GM12878 (cell line): ENCODE data around the gene AGRP. TPM values are rescaled to one million over a fixed set of nuclear protein-coding genes. Genes with fewer than 3 reads are reported as not detected.

Source experiments
- HSF1 ChIP-seq: fragments of 150-350 bp; IDR thresholded peaks from 2 replicates; pipeline ENCODE4 v1.6.1; 2014; ENCODE audit warnings: mild to moderate bottlenecking, low read depth, low read length
- SKIL ChIP-seq: fragments of 450-650 bp; IDR thresholded peaks from 2 replicates; pipeline ENCODE4 v1.6.1; 2017; ENCODE audit warnings: mild to moderate bottlenecking, low read depth, inconsistent platforms; ENCODE audit not compliant: poor library complexity, severe bottlenecking
- TCF7 ChIP-seq: IDR thresholded peaks from 2 replicates; pipeline ENCODE4 v1.6.1; 2014; ENCODE audit warnings: antibody characterized with exemption, borderline replicate concordance
- USF1 ChIP-seq: IDR thresholded peaks from 2 replicates; pipeline ENCODE4 v1.6.1; 2011; ENCODE audit warnings: borderline replicate concordance, low read depth, mild to moderate bottlenecking, moderate library complexity, mixed read lengths, low read length; ENCODE audit not compliant: insufficient read depth; ENCODE audit errors: extremely low read length
- YY1 ChIP-seq: IDR thresholded peaks from 2 replicates; pipeline ENCODE4 v1.6.1; 2011; ENCODE audit warnings: low read depth, mild to moderate bottlenecking, low read length
- ZNF24 ChIP-seq: fragments of 450-650 bp; IDR thresholded peaks from 2 replicates; pipeline ENCODE4 v1.6.1; 2017; ENCODE audit warnings: antibody characterized with exemption, mild to moderate bottlenecking
- ZNF274 ChIP-seq: IDR thresholded peaks from one replicate; pipeline ENCODE4 v1.8.0; 2011; ENCODE audit not compliant: insufficient read length, insufficient read depth
- ZNF592 ChIP-seq: fragments of 450-650 bp; IDR thresholded peaks from 2 replicates; pipeline ENCODE4 v1.6.1; 2017; ENCODE audit warnings: mild to moderate bottlenecking, moderate library complexity
- polyA plus RNA-seq, 11 experiments: library from polyadenylated mRNA; depleted of rRNA in 4 of 11; unstranded in 6 of 11; stranded (reverse) in 5 of 11; fragments of >200 nt; fragmentation: Nextera tagmentation in 4 of 11; fragmentation: Illumina TruSeq in 1 of 11; extraction: Ambion mirVana in 4 of 11; extraction: Trizol in 1 of 11; gene quantifications; 1 replicate in 1 of 11; 2 replicates in 10 of 11; pipeline versions ENCODE4 v1.2.1 to v1.2.3, GENCODE V29; 2011 to 2016; ENCODE audit warnings: inconsistent platforms in 2 of 11, missing spikeins in 2 of 11, low read depth in 1 of 11
- total RNA-seq, 4 experiments: library from RNA; depleted of rRNA in 3 of 4; stranded (reverse); fragments of >200 nt in 3 of 4; fragmentation: Illumina TruSeq in 1 of 4; extraction: Trizol in 1 of 4; gene quantifications; 2 replicates each; pipeline versions ENCODE4 v1.2.1 to v1.2.3, GENCODE V29; 2013 to 2021

The AGRP gene
- total and polyA plus RNA-seq, 10 of the 15 experiments (the other 5 are each of a cell fraction or from before 2014, with no cell fraction given) = 0.16 to 0.75 (median 0.53) TPM; not detected in 6

- TF ChIP-seq USF1 (no peak), ZNF592 (no peak), ZNF274 (no peak), HSF1 (no peak), TCF7 (no peak), YY1 (no peak), SKIL (no peak), ZNF24 (no peak)
These were observed 40.6 kb downstream of the AGRP start (continued) for GRCh38 chr16:67442581-67443255.
